Smooth muscle cell (in vitro differentiated cells): ENCODE measurements around the gene UQCR11. TPM values are rescaled to one million over a fixed set of nuclear protein-coding genes. Genes with fewer than 3 reads are reported as not detected.

ENCODE experiments used
- DNase-seq: peaks from one replicate; lab custom pipeline; 2025; ENCODE audit not compliant: unreplicated experiment; lab: John Stamatoyannopoulos, UW
- H2AFZ ChIP-seq: fragments of 200-600 bp; sonication (generic); 2 replicates; pipeline ENCODE4 v1.6.0; 2016; ENCODE audit warnings: antibody characterized with exemption, low read depth, mild to moderate bottlenecking
- H3F3A ChIP-seq: fragments of 200-600 bp; sonication (generic); 2 replicates; pipeline ENCODE4 v1.6.0; 2017; ENCODE audit warnings: antibody characterized with exemption, low read depth
- H3K27ac ChIP-seq: fragments of 200-600 bp; sonication (generic); 2 replicates; pipeline ENCODE4 v1.5.1; 2016; ENCODE audit warnings: low read depth, mild to moderate bottlenecking
- H3K27me3 ChIP-seq: fragments of 200-600 bp; sonication (generic); 2 replicates; pipeline ENCODE4 v1.6.1; 2016; ENCODE audit warnings: low read depth, mild to moderate bottlenecking
- H3K36me3 ChIP-seq: fragments of 200-600 bp; sonication (generic); 2 replicates; pipeline ENCODE4 v1.5.1; 2016; ENCODE audit warnings: low read depth
- H3K4me1 ChIP-seq: fragments of 200-600 bp; sonication (generic); 2 replicates; pipeline ENCODE4 v1.5.1; 2016; ENCODE audit warnings: low read depth
- H3K4me2 ChIP-seq: fragments of 200-600 bp; sonication (generic); 2 replicates; pipeline ENCODE4 v1.6.0; 2016; ENCODE audit warnings: mild to moderate bottlenecking
- H3K4me3 ChIP-seq: fragments of 200-600 bp; sonication (generic); 2 replicates; pipeline ENCODE4 v1.5.1; 2016; ENCODE audit warnings: mild to moderate bottlenecking
- H3K79me2 ChIP-seq: fragments of 200-600 bp; sonication (generic); 2 replicates; pipeline ENCODE4 v1.6.0; 2016; ENCODE audit warnings: low read depth, mild to moderate bottlenecking
- H3K9ac ChIP-seq: fragments of 200-600 bp; sonication (generic); 2 replicates; pipeline ENCODE4 v1.6.0; 2016; ENCODE audit warnings: low read depth
- H3K9me3 ChIP-seq: fragments of 200-600 bp; sonication (generic); replicated peaks from 2 replicates; pipeline ENCODE4 v1.5.1; 2016; ENCODE audit warnings: low read depth
- H4K20me1 ChIP-seq: fragments of 200-600 bp; sonication (generic); 2 replicates; pipeline ENCODE4 v1.6.0; 2016; ENCODE audit warnings: low read depth
- WGBS: methylation state at CpG from one replicate; pipeline ENCODE4 v1.1.7; 2016; ENCODE audit warnings: low lambda C conversion rate; 5-methylcytosine and 5-hydroxymethylcytosine counted together
- polyA plus RNA-seq: library from polyadenylated mRNA; unstranded; fragments of >200 nt; fragmentation: Nextera tagmentation; extraction: Ambion mirVana; gene quantifications from 2 replicates; pipeline ENCODE4 v1.2.1, GENCODE V29; 2016
- total RNA-seq: library from RNA; depleted of rRNA; stranded (reverse); fragments of >200 nt; gene quantifications from 2 replicates; pipeline ENCODE4 v1.2.3, GENCODE V29; 2014
- TF ChIP-seq, protein P1 (sequence below): fragments of 200-600 bp; sonication (generic); IDR thresholded peaks from 2 replicates; pipeline ENCODE4 v1.5.1; 2017; ENCODE audit warnings: borderline replicate concordance, mild to moderate bottlenecking, antibody characterized with exemption; ENCODE audit not compliant: insufficient read depth, poor library complexity, severe bottlenecking

The UQCR11 gene
- total RNA-seq (32.3 and 40.4 TPM in 2 replicates), polyA plus RNA-seq (550 and 592 TPM in 2 replicates)

DNA sequence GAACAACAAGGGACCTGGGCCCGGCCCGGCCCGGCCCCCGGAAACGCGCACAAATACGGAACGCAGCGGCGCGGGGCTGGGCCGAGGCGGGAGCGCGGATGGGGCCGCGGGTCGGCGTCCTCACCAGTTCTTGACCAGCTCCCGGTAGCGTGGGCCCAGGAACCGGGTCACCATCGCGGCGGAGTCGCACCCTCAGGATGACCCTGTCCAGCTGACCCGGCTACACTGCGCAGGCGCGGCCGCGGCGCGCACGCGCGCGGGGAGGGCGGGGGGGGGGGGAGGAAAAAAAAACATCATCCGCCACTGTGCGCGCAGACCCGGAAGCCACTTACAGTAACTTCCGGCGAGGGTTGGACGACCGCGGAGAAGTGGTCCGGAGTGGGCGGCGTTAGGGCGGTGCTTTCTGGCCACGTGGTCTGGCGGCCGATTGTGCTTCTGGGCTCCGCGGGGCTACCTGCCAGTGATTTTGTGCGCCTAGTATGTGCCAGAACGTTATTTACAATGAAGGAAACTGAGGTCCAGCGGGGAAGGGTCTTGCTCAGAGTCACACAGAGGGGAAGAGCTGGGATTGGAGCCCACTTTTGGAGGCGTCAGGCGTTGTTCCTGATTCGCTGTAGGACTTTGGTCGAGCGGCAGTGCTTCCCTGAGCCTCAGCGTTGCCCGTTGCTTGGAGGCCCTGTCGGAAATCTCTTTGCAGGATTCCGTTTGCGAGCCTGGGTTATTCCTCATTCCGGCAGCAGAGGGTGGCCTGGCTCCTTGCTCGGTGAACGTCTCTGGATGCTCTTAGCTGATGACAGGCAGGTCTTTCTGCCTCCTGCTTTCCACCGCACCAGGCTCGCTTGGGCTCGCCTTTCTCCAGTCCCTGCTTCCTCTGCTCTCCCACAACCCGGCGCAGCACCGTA is at the start of gene UQCR11:
UQCR11 (minus strand) TSS at position 227 of the 902 bp plus-strand sequence; CDS start at position 174, 53 bp downstream.
- H4K20me1 ChIP-seq: peaks cover 37% of the 10 kb centered on the region
- H3K79me2 ChIP-seq: peaks cover 48% of the 10 kb centered on the region
- H3K4me1 ChIP-seq: no peaks in the 10 kb centered on the region
- peaks cover 4% of the 10 kb centered on the region for H3F3A ChIP-seq
- WGBS: 1% methylated on average over 71 of the region's 79 CpGs
- H3K36me3 ChIP-seq: no peaks in the 10 kb centered on the region
- H3K27me3 ChIP-seq: no peaks in the 10 kb centered on the region
- peak within 1 kb of the TSS; percentile 79 for H3K27ac ChIP-seq
- peak; percentile 89 for DNase-seq
- peak within 1 kb of the TSS; percentile 87 for H3K9ac ChIP-seq
- no peaks in the 10 kb centered on the region for H3K9me3 ChIP-seq
- TF ChIP-seq, protein P1, sequence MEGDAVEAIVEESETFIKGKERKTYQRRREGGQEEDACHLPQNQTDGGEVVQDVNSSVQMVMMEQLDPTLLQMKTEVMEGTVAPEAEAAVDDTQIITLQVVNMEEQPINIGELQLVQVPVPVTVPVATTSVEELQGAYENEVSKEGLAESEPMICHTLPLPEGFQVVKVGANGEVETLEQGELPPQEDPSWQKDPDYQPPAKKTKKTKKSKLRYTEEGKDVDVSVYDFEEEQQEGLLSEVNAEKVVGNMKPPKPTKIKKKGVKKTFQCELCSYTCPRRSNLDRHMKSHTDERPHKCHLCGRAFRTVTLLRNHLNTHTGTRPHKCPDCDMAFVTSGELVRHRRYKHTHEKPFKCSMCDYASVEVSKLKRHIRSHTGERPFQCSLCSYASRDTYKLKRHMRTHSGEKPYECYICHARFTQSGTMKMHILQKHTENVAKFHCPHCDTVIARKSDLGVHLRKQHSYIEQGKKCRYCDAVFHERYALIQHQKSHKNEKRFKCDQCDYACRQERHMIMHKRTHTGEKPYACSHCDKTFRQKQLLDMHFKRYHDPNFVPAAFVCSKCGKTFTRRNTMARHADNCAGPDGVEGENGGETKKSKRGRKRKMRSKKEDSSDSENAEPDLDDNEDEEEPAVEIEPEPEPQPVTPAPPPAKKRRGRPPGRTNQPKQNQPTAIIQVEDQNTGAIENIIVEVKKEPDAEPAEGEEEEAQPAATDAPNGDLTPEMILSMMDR: peak; percentile 38
- H3K4me2 ChIP-seq: peak within 1 kb of the TSS; percentile 96
- peak within 1 kb of the TSS; percentile 92 for H2AFZ ChIP-seq
- peak within 1 kb of the TSS; percentile 92 for H3K4me3 ChIP-seq

DNA sequence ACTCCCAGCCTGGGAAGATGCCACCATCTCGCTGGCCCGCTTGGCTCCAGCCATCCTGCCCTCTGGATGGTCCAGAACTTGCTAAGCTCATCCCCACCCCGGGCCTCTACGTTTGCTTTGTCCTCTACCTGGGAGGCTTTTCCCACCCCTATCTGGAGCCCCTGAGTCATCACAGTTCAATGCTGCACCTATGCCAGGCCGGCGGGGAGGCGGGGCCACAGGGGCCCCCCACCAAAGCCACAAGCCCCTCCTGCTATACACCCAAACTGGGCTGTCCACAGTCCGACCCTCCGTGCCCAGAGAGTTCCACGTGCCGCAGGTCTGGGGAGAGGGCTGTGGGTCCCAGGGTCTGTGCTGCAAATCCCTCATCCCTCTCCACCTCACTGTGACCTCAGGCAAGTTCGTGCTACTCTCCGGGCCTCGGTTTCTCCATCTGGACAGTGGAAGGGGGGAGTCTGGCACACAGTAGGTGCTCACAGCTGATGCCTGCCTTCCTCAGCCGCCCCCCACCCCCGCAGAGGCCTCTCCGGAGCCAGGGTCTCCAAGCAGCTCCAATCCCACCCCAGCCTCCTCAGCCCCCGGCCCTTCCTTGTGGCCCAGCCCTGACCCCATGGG is 49.0 kb upstream of the UQCR11 start:
- Histone ChIP-seq H3K27me3 (no peaks in the 10 kb centered on the region), H4K20me1 (peaks cover 22% of the 10 kb centered on the region), H3K4me3 (no peak overlapping the region), H2AFZ (no peak overlapping the region), H3K4me1 (peaks cover 6% of the 10 kb centered on the region), H3F3A (no peaks in the 10 kb centered on the region), H3K36me3 (no peaks in the 10 kb centered on the region), H3K9ac (no peak overlapping the region), H3K27ac (no peak overlapping the region), H3K79me2 (peaks cover 28% of the 10 kb centered on the region), H3K4me2 (no peak overlapping the region), H3K9me3 (no peaks in the 10 kb centered on the region)
- TF ChIP-seq, protein P1: no peak
- no peak for DNase-seq
- WGBS: 91% methylated on average over 18 of the region's 18 CpGs

GRCh38 chr19:1653300-1653628 is 48.0 kb upstream of the UQCR11 start:
- no peaks in the 10 kb centered on the region for H3K36me3 ChIP-seq
- peak overlapping the region; percentile 96 for H3K27ac ChIP-seq
- H3K27me3 ChIP-seq: no peaks in the 10 kb centered on the region
- H4K20me1 ChIP-seq: peaks cover 32% of the 10 kb centered on the region
- H3K79me2 ChIP-seq: peaks cover 38% of the 10 kb centered on the region
- H3K9ac ChIP-seq: peak overlapping the region; percentile 88
- H3F3A ChIP-seq: no peaks in the 10 kb centered on the region
- peak overlapping the region; percentile 98 for H2AFZ ChIP-seq
- peaks cover 6% of the 10 kb centered on the region for H3K4me1 ChIP-seq
- DNase-seq: no peak
- TF ChIP-seq, protein P1: no peak
- no peaks in the 10 kb centered on the region for H3K9me3 ChIP-seq
- 32% methylated on average over 18 of the region's 18 CpGs for WGBS
- H3K4me2 ChIP-seq: peak overlapping the region; percentile 89
- peak overlapping the region; percentile 62 for H3K4me3 ChIP-seq
